ENCODE measurements around the gene SLAIN1. TPM values are rescaled to one million over a fixed set of nuclear protein-coding genes. Genes with fewer than 3 reads are reported as not detected.

The SLAIN1 gene
- total and polyA plus RNA-seq, 2 of the 4 experiments (the other 2 are of a cell fraction), result 0.29 to 0.36 TPM

- CTCF ChIA-PET, result no interaction called here
- Histone ChIP-seq H2BK120ac (ENCODE audit: low read depth, low read length) (no peak overlapping the region), H4K20me1 (ENCODE audit: insufficient read depth, low read length) (no peaks in the 10 kb centered on the region), H2BK20ac (ENCODE audit: low read depth, low read length) (no peak overlapping the region), H3K36me3 (ENCODE audit: control insufficient read depth, insufficient read depth, low read length) (no peaks in the 10 kb centered on the region), H3K56ac (ENCODE audit: extremely low read depth, insufficient read depth, low read length) (no peak overlapping the region), H3K27ac (ENCODE audit: insufficient read depth, low read length) (no peak overlapping the region), H4K5ac (ENCODE audit: low read depth, low read length) (no peak overlapping the region), H3K9me3 (ENCODE audit: control insufficient read depth, insufficient read depth, low read length) (no peaks in the 10 kb centered on the region), H3K23ac (ENCODE audit: low read depth, low read length) (no peak overlapping the region), H3K79me1 (ENCODE audit: low read depth in 1 of 2, low read length in 2 of 2) (no peaks in the 10 kb centered on the region), H2AK9ac (replicated peaks; ENCODE audit: low read depth, low read length, poor library complexity) (no peak overlapping the region), H3K4ac (ENCODE audit: low read depth, low read length) (no peak overlapping the region), H2BK5ac (ENCODE audit: low read depth, low read length, poor library complexity, severe bottlenecking) (no peak overlapping the region), H3K4me1 (ENCODE audit: control insufficient read depth, insufficient read depth, low read length) (no peaks in the 10 kb centered on the region), H3K27me3 (ENCODE audit: control insufficient read depth, insufficient read depth, low read length) (no peaks in the 10 kb centered on the region), H2BK15ac (ENCODE audit: low read depth, low read length) (no peak overlapping the region), H3K14ac (replicated peaks; ENCODE audit: low read depth, low read length) (no peak overlapping the region), H3K18ac (ENCODE audit: low read depth, low read length) (no peak overlapping the region), H3K9ac (ENCODE audit: low read depth, low read length) (no peak overlapping the region), H4K91ac (ENCODE audit: insufficient read depth, low read depth, low read length) (no peak overlapping the region), H2AFZ (replicated peaks; ENCODE audit: low read length, poor library complexity) (no peak overlapping the region), H3K9me1 (ENCODE audit: insufficient read depth, low read length) (no peaks in the 10 kb centered on the region), H3K4me2 (ENCODE audit: low read depth, low read length) (no peak overlapping the region), H4K8ac (ENCODE audit: low read depth in 2 of 2, low read length in 2 of 2) (no peak overlapping the region), H3K4me3 (ENCODE audit: insufficient read depth, low read depth, low read length) (no peak overlapping the region), H2AK5ac (ENCODE audit: low read depth, low read length) (no peak overlapping the region)
- dilution Hi-C loops (cut with HindIII; ENCODE audit: low sequenced_read_pairs, unreplicated experiment) (no loop called here), in situ Hi-C loops (cut with MboI; ENCODE audit: low sequenced_read_pairs) (no loop called here), intact Hi-C loops (cut with micrococcal nuclease) (no loop called here)
- POLR2A ChIA-PET (ENCODE audit: unreplicated experiment), result interaction anchor here (0.6 kb wide), 1 partner anchor 1335 kb away, joined by 3 read pairs; no protein-coding TSS in a partner anchor
- BruUV-seq (replicated peaks), result no TSS peak
- ATAC-seq (ENCODE audit: low read depth) (no peak), DNase-seq (no peak)
- no peak for TF ChIP-seq CTCF (conservative IDR thresholded peaks at IDR 0.05; ENCODE audit: low read depth, low read length)
- TF ChIP-seq RFX5 (IDR thresholded peaks at IDR 0.05; ENCODE audit: low read depth, low read length), result no peak
- no peak for TF ChIP-seq MAFK (IDR thresholded peaks at IDR 0.05; ENCODE audit: low read depth, low read length)
- no peak for TF ChIP-seq MAZ (IDR thresholded peaks at IDR 0.05; ENCODE audit: borderline replicate concordance, low read depth, low read length)
- no peak for TF ChIP-seq CEBPB (IDR thresholded peaks at IDR 0.05; ENCODE audit: low read depth, low read length)
- TF ChIP-seq ELK1 (IDR thresholded peaks at IDR 0.05; ENCODE audit: borderline replicate concordance, low read depth, low read length), result no peak
- TF ChIP-seq CHD1 (IDR thresholded peaks at IDR 0.05; ENCODE audit: low read depth, low read length), result no peak
- TF ChIP-seq SMC3 (IDR thresholded peaks at IDR 0.05; ENCODE audit: low read depth, low read length), result no peak
- TF ChIP-seq USF2 (IDR thresholded peaks at IDR 0.05; ENCODE audit: low read depth, low read length), result no peak
- no peak for TF ChIP-seq RCOR1 (IDR thresholded peaks at IDR 0.05; ENCODE audit: insufficient replicate concordance, low read length)
- TF ChIP-seq RAD21 (IDR thresholded peaks at IDR 0.05; ENCODE audit: low read length), result no peak
- no peak for TF ChIP-seq FOS (IDR thresholded peaks at IDR 0.05; ENCODE audit: low read depth, low read length)
- no peak for TF ChIP-seq MXI1 (IDR thresholded peaks at IDR 0.05; ENCODE audit: borderline replicate concordance, low read depth, low read length)
- WGBS, 2 experiments (ENCODE audit: extremely low coverage in 2 of 2, insufficient read length in 1 of 2), result no CpG with 5 or more reads among the region's 1 CpG
These were observed 17.9 kb downstream of the SLAIN1 start for GRCh38 chr13:77715233-77715891.
